GM18909 (cell line): Measurements from ENCODE around the gene RPS6KC1.
"Not testable (repeated sequence)": the region's sequence is repeated elsewhere in the genome, so short reads cannot be mapped to it uniquely, and the experiment has no call there.

Experiments used
- ATAC-seq: cut with Tn5 transposase; IDR thresholded peaks from one replicate; pipeline ENCODE4 v1.9.1; 2021; ENCODE audit warnings: mild to moderate bottlenecking; ENCODE audit not compliant: unreplicated experiment, poor library complexity

The RPS6KC1 gene, protein sequence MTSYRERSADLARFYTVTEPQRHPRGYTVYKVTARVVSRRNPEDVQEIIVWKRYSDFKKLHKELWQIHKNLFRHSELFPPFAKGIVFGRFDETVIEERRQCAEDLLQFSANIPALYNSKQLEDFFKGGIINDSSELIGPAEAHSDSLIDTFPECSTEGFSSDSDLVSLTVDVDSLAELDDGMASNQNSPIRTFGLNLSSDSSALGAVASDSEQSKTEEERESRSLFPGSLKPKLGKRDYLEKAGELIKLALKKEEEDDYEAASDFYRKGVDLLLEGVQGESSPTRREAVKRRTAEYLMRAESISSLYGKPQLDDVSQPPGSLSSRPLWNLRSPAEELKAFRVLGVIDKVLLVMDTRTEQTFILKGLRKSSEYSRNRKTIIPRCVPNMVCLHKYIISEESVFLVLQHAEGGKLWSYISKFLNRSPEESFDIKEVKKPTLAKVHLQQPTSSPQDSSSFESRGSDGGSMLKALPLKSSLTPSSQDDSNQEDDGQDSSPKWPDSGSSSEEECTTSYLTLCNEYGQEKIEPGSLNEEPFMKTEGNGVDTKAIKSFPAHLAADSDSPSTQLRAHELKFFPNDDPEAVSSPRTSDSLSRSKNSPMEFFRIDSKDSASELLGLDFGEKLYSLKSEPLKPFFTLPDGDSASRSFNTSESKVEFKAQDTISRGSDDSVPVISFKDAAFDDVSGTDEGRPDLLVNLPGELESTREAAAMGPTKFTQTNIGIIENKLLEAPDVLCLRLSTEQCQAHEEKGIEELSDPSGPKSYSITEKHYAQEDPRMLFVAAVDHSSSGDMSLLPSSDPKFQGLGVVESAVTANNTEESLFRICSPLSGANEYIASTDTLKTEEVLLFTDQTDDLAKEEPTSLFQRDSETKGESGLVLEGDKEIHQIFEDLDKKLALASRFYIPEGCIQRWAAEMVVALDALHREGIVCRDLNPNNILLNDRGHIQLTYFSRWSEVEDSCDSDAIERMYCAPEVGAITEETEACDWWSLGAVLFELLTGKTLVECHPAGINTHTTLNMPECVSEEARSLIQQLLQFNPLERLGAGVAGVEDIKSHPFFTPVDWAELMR

GRCh38 chr1:213051127-213051880, at the start of gene RPS6KC1:
Gene RPS6KC1 (plus strand): TSS chr1:213051241. CDS start chr1:213051405, 164 bp downstream.
- ATAC-seq: peak; percentile 99

- peak; percentile 52 for ATAC-seq
Observed at GRCh38 chr1:213003256-213003655, 47.8 kb upstream of the RPS6KC1 start.

GRCh38 chr1:213008564-213008963, 42.5 kb upstream of the RPS6KC1 start:
- peak; percentile 84 for ATAC-seq

DNA sequence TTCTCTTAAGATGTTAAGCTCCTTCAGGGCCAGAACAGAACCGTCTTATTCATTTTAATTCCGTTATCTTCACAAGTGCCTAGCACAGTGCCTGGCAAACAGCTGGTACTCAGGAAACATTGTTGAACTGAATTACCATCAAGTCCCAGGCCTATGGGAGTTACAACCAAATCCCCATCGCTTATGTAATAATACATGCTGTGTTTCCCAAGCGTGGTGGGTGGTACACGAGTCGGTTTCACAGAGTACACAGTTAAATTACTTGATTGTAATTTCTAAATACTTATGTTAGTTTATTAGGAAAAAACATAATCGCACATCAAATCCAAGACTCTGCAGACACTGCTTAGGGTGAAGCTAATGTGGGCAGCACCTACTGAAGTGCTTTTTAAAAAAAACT, 36.4 kb upstream of the RPS6KC1 start:
- peak; percentile 1 for ATAC-seq

DNA sequence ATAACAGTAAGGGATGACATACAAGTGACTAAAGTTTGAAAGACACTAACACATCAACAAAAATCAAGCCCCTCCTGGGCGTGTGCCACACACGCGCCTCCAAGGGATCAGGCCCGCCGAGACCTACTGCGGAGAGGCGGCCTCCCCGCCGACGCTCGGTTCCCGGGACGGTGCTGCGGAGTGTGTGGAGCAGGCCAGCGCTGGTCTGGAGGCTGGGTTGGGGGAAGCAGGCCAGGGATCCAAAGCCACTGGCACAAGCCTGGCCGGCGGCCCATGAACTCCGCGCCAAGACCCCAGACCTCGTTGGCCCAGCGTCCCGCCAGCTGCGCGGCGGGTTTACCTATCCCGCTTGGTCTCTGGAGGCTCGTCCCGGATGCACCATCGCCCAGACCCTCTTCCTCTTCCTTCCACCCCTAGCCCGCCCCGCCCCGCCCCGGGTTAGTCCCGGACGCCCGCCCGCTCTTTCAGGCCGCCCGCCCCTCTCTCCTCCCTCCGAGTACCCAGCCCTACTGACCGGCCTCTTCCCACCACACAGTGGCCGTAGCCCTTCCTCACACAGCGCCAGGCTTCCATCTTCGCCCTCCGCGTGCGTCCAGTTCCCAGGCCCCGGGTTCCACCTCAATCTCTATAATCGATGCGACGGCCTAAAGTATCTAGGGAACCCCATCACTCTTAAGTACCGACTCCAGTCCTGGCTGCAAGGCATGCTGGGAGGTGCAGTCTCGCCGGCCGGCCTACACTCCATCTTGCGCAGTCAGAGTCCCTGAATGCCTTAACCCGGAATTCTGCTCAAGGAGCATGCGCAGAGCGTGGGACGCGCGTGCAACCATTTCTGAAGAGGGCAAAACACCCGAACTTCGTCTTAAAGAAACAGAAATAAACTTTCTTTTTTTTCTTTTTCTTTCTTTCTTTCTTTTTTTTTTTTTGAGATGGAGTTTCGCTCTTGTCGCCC, 35.7 kb upstream of the RPS6KC1 start, which contains the start of gene ANGEL2:
Gene ANGEL2, minus strand, starts transcription at position 769 of the 952 bp plus-strand sequence. Its CDS starts 196 bp downstream, at position 573.
- peak; percentile 95 for ATAC-seq

DNA sequence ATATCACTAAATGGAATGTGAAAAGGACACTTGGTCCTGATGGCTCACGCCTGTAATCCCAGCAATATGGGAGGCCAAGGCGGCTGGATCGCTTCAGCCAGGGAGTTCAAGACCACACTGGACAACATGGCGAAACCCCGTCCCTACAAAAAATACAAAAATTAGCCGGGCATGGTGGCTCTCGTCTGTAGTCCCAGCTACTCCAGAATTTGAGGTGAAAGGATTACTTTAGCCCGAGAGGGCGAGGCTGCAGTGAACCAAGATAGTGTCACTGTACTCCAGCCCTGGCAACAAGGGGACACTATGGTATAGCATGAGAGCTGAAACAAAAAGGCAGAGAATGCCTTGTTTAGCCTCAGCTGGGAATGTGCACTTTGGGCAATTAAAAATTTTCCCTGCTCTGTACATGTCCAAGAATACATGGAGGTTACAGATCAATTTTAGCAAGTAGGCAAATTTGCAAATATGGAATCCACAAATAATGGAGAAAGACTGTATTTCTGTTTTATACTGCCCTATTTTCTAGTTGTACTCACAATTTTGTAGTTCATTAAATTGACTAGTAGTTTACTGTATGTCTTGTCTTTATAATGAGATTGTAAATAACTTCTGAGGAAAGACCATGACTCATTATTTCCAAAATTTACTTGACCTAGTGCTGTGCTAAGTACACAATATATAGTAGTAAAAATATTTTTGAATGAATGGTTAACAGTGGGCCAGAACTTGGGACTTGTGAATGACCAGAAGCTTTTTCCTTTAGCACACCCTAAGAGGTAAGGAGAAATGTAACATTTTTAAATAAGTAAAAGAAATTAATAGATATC, 33.4 kb upstream of the RPS6KC1 start:
- no peak for ATAC-seq

DNA sequence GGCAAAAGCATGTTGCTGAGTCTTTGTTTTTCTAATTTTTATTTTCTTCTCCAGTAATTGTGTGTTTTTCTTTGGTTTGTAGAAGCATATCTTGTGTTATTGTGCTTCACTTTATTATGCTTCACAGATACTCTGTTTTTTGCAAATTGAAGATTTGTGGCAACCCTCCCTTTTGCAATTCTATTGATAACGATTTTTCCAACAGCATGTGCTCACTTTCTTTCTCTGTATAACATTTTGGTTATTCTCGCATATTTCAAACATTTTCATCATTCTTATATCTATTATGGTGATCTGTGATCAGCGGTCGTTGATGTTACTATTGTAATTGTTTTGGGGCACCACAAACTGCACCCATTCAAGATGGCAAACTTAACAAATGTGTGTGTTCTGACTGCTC, 31.6 kb upstream of the RPS6KC1 start:
- no peak for ATAC-seq

- no peak for ATAC-seq
Observed at GRCh38 chr1:213020016-213020415, 31.0 kb upstream of the RPS6KC1 start.

GRCh38 chr1:213027024-213027423, 24.0 kb upstream of the RPS6KC1 start:
- ATAC-seq: not testable (repeated sequence)

- ATAC-seq: no peak
Observed at GRCh38 chr1:213032651-213033050, 18.4 kb upstream of the RPS6KC1 start.

- no peak for ATAC-seq
Observed at GRCh38 chr1:213034713-213035112, 16.3 kb upstream of the RPS6KC1 start.

DNA sequence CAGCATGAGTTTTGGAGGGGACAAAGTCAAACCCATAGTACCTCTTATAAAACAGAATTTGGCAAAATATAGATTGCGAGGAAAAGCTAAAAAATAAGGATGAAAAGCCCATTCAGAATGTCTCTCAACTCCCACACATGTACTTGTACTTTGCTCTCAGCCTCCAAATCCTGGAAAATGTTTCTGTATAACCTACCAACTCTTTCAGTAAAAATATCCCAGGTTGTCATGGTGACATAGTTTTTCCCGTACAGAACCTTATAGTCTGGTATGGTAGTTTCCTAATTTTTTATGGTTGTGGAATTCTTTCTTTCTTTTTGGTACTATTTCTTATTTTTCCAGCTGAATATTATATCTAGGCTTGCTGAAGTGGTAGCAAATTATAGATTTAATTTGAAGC, 15.5 kb upstream of the RPS6KC1 start:
- no peak for ATAC-seq

GRCh38 chr1:213041443-213041842, 9.6 kb upstream of the RPS6KC1 start:
- ATAC-seq: no peak

- ATAC-seq: not testable (repeated sequence)
Observed at GRCh38 chr1:213045321-213046226, 5.5 kb upstream of the RPS6KC1 start.

DNA sequence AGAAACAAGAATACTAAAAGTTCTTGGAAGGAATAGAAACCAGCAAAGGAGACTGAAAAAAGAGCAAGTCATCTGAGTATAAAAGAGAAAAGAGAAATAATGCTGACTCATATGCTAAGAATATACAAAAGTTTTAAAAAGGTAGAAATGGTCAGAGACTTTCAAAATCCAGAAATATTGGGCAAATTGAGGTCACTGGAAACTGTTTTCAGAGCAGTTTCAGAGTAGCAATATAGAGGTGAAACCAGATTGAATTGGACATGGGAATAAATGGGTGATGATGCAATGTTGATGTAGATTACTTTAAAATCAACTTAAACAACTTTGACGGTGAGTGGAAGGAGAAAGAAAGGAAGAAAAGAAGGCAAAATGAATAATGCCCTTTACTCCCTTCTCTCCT, 1.8 kb upstream of the RPS6KC1 start:
- no peak for ATAC-seq

GRCh38 chr1:213050745-213051126, 305 bp upstream of the RPS6KC1 start:
- ATAC-seq: no peak

DNA sequence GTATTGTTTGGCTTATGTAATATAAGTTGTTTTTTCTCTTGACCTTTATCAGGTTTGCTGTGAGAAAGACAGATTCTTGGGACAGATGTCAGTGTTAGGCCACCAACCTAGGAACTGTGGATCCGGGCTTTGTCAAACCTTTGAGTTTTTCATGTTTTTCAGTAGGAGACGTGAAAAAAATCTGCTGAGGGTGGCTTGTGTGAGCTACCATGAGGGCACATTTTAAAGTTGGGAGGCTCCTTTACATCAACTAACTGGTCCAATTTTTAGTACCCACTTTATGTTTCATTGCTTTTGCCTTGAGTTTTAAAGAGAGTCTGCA, 801 bp downstream of the RPS6KC1 start:
- ATAC-seq: no peak
